ENCODE results near the gene ENO1.

The ENO1 gene

GRCh38 chr1:8870103-8870502 lies 8.4 kb downstream of the ENO1 start:
- no peak overlapping the region for H3K4me3 ChIP-seq (replicated peaks in 1 of 2; ENCODE audit: low read depth in 2 of 2, low read length in 2 of 2)
- TF ChIP-seq, protein P1, sequence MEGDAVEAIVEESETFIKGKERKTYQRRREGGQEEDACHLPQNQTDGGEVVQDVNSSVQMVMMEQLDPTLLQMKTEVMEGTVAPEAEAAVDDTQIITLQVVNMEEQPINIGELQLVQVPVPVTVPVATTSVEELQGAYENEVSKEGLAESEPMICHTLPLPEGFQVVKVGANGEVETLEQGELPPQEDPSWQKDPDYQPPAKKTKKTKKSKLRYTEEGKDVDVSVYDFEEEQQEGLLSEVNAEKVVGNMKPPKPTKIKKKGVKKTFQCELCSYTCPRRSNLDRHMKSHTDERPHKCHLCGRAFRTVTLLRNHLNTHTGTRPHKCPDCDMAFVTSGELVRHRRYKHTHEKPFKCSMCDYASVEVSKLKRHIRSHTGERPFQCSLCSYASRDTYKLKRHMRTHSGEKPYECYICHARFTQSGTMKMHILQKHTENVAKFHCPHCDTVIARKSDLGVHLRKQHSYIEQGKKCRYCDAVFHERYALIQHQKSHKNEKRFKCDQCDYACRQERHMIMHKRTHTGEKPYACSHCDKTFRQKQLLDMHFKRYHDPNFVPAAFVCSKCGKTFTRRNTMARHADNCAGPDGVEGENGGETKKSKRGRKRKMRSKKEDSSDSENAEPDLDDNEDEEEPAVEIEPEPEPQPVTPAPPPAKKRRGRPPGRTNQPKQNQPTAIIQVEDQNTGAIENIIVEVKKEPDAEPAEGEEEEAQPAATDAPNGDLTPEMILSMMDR (IDR thresholded peaks at IDR 0.05; ENCODE audit: low read depth, low read length), result no peak
- no peak for DNase-seq (ENCODE audit: low read depth in 2 of 2)

- TF ChIP-seq, protein P1 (IDR thresholded peaks at IDR 0.05; ENCODE audit: low read depth, low read length), result no peak
- no peak overlapping the region for H3K4me3 ChIP-seq (replicated peaks in 1 of 2; ENCODE audit: low read depth in 2 of 2, low read length in 2 of 2)
- no peak for DNase-seq (ENCODE audit: low read depth in 2 of 2)
These were observed 10.5 kb downstream of the ENO1 start for GRCh38 chr1:8867878-8868567.

DNA sequence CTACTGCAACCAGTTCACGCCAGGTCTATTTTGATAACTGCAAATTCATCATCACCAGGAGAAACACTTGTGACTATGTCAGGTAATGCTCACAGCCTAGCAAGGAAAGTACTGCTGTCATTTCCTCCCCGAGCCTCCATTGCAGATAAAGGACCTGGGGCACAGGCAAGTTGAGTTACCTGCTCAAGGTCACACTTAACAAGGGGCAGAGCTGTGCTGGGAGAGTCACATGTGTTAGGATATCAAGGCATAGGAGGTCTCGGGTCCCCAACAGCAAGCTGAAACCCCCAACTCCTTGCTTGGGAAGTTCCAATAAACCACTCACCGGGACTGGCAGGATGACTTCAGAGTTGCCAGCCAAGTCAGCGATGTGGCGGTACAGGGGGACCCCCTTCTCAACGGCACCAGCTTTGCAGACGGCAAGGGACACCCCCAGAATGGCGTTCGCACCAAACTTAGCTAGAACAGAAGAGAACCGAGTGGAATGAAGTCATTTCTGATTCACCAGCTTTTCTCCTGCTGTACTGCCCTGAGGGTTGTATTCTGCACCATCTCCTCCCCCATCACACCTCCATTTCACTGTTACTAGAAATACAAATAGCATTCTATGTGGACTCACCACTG lies 11.6 kb downstream of the ENO1 start:
- H3K4me3 ChIP-seq (replicated peaks in 1 of 2; ENCODE audit: low read depth in 2 of 2, low read length in 2 of 2), result no peak overlapping the region
- DNase-seq (ENCODE audit: low read depth in 2 of 2), result no peak
- TF ChIP-seq, protein P1 (IDR thresholded peaks at IDR 0.05; ENCODE audit: low read depth, low read length), result no peak

DNA sequence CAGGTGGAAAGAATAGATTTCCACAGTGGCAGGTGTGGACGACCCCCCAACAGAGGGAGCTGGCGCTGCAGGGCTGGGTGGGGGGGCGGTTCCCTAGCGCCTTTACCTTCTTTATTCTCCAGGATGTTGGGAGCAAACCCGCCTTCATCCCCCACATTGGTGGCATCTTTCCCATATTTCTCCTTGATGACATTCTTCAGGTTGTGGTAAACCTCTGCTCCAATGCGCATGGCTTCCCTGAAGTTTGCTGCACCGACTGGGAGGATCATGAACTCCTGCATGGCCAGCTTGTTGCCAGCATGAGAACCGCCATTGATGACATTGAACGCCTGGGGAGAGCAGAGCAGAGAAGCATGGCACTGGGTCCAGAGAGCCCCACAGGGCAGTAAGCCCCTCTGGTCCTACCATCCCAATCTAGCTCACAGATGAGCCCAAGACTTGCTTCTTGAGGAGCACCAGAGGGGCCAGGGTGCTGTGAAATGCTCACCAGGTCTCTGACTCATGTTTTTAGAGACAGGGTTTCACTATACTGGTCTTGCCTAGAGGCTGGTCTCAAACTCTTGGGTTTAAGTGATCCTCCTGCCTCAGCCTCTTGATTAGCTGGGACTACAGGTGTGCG lies 12.2 kb downstream of the ENO1 start:
- H3K4me3 ChIP-seq (replicated peaks in 1 of 2; ENCODE audit: low read depth in 2 of 2, low read length in 2 of 2), result no peak overlapping the region
- DNase-seq (ENCODE audit: low read depth in 2 of 2), result no peak
- TF ChIP-seq, protein P1 (IDR thresholded peaks at IDR 0.05; ENCODE audit: low read depth, low read length), result no peak

GRCh38 chr1:8864713-8865344 lies 13.7 kb downstream of the ENO1 start:
- H3K4me3 ChIP-seq (replicated peaks in 1 of 2; ENCODE audit: low read depth in 2 of 2, low read length in 2 of 2), result no peak overlapping the region
- TF ChIP-seq, protein P1 (IDR thresholded peaks at IDR 0.05; ENCODE audit: low read depth, low read length), result no peak
- DNase-seq (ENCODE audit: low read depth in 2 of 2), result no peak

GRCh38 chr1:8863794-8864233 lies 14.7 kb downstream of the ENO1 start:
- H3K4me3 ChIP-seq (replicated peaks in 1 of 2; ENCODE audit: low read depth in 2 of 2, low read length in 2 of 2), result no peak overlapping the region
- DNase-seq (ENCODE audit: low read depth in 2 of 2), result no peak
- TF ChIP-seq, protein P1 (IDR thresholded peaks at IDR 0.05; ENCODE audit: low read depth, low read length), result no peak
